ENCODE results near the gene ANKRD42.

DNA sequence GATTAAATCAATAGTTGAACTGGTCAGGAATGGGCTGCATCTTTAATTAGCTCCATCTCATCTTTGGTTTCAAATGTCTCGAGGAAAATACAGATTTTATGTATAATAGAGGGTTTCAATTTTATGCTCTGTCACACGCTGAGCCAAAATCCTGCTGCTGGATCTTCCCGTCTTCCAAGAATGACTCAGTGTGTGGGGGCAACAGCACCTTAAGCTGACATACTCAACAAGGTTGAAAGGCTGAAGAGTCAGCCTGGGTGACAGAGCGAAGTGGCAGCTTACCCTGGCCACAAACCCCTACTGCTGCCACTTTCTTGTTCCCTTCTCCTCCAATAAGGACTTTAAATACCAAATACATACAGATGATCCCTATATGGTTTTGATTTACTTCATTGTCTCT is 45.6 kb upstream of the ANKRD42 start:
- TF ChIP-seq, protein P1, sequence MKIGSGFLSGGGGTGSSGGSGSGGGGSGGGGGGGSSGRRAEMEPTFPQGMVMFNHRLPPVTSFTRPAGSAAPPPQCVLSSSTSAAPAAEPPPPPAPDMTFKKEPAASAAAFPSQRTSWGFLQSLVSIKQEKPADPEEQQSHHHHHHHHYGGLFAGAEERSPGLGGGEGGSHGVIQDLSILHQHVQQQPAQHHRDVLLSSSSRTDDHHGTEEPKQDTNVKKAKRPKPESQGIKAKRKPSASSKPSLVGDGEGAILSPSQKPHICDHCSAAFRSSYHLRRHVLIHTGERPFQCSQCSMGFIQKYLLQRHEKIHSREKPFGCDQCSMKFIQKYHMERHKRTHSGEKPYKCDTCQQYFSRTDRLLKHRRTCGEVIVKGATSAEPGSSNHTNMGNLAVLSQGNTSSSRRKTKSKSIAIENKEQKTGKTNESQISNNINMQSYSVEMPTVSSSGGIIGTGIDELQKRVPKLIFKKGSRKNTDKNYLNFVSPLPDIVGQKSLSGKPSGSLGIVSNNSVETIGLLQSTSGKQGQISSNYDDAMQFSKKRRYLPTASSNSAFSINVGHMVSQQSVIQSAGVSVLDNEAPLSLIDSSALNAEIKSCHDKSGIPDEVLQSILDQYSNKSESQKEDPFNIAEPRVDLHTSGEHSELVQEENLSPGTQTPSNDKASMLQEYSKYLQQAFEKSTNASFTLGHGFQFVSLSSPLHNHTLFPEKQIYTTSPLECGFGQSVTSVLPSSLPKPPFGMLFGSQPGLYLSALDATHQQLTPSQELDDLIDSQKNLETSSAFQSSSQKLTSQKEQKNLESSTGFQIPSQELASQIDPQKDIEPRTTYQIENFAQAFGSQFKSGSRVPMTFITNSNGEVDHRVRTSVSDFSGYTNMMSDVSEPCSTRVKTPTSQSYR (CRISPR knock-in tag; IDR thresholded peaks at IDR 0.05), result no peak
- TF ChIP-seq CTCF (IDR thresholded peaks at IDR 0.05) (no peak), FOXP1 (CRISPR knock-in tag; IDR thresholded peaks at IDR 0.05; ENCODE audit: borderline replicate concordance) (no peak), SP1 (CRISPR knock-in tag; conservative IDR thresholded peaks at IDR 0.05) (no peak), ESRRA (CRISPR knock-in tag; IDR thresholded peaks at IDR 0.05; ENCODE audit: borderline replicate concordance) (no peak), STAT6 (CRISPR knock-in tag; conservative IDR thresholded peaks at IDR 0.05; ENCODE audit: low read depth) (no peak), ATF1 (CRISPR knock-in tag; IDR thresholded peaks at IDR 0.05) (no peak), NFE2L1 (CRISPR knock-in tag; IDR thresholded peaks at IDR 0.05) (no peak), ZNF219 (CRISPR knock-in tag; IDR thresholded peaks at IDR 0.05; ENCODE audit: borderline replicate concordance) (no peak), MLX (CRISPR knock-in tag; IDR thresholded peaks at IDR 0.05) (no peak)
- TF ChIP-seq, protein P2, sequence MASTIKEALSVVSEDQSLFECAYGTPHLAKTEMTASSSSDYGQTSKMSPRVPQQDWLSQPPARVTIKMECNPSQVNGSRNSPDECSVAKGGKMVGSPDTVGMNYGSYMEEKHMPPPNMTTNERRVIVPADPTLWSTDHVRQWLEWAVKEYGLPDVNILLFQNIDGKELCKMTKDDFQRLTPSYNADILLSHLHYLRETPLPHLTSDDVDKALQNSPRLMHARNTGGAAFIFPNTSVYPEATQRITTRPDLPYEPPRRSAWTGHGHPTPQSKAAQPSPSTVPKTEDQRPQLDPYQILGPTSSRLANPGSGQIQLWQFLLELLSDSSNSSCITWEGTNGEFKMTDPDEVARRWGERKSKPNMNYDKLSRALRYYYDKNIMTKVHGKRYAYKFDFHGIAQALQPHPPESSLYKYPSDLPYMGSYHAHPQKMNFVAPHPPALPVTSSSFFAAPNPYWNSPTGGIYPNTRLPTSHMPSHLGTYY (CRISPR knock-in tag; IDR thresholded peaks at IDR 0.05), result no peak

Data from WTC11 (cell line).